ENCODE results near the gene IL5RA.

DNA sequence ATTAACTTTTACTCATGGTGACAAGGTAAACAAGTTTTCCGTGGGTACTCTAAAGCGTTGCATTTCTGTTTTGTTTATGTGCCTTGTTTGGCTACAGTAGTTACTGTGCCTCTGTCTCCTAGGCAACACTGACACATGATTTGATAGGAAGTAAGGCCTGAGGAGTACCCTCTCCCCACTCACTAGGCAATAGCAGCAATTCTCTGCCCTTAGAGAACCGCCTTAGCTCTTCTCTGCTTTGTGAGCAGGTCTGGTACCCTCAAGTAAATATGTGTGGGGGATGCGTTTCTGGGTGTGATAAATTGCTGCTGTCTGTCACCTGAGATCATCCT lies at the start of gene IL5RA:
- TF ChIP-seq POLR2AphosphoS5 (IDR thresholded peaks at IDR 0.05) (no peak), POLR2A (IDR thresholded peaks at IDR 0.05) (no peak)
- TF ChIP-seq, protein P1, sequence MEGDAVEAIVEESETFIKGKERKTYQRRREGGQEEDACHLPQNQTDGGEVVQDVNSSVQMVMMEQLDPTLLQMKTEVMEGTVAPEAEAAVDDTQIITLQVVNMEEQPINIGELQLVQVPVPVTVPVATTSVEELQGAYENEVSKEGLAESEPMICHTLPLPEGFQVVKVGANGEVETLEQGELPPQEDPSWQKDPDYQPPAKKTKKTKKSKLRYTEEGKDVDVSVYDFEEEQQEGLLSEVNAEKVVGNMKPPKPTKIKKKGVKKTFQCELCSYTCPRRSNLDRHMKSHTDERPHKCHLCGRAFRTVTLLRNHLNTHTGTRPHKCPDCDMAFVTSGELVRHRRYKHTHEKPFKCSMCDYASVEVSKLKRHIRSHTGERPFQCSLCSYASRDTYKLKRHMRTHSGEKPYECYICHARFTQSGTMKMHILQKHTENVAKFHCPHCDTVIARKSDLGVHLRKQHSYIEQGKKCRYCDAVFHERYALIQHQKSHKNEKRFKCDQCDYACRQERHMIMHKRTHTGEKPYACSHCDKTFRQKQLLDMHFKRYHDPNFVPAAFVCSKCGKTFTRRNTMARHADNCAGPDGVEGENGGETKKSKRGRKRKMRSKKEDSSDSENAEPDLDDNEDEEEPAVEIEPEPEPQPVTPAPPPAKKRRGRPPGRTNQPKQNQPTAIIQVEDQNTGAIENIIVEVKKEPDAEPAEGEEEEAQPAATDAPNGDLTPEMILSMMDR (IDR thresholded peaks at IDR 0.05 in 8 of 11, conservative IDR thresholded peaks at IDR 0.05 in 3 of 11): no peak

Measured in spleen (tissue), 7 donors.